Prostate gland (tissue), 2 donors: ENCODE results near the gene SLC41A1. TPM values are rescaled to one million over a fixed set of nuclear protein-coding genes. Genes with fewer than 3 reads are reported as not detected.

Experiments used
- DNase-seq: peaks from one replicate; pipeline ENCODE4 v3.0.0-alpha.2; 2019; ENCODE audit warnings: low spot score
- H3K27ac ChIP-seq, 2 donors: fragments of 200-600 bp; sonication (generic); 2 replicates each; pipeline ENCODE4 v1.5.1; 2017 to 2019
- H3K27me3 ChIP-seq: fragments of 200-600 bp; sonication (generic); replicated peaks from 2 replicates; pipeline ENCODE4 v1.5.1; 2019; ENCODE audit not compliant: insufficient read depth
- H3K36me3 ChIP-seq, 2 donors: fragments of 200-600 bp; sonication (generic); 1 replicate in 1 of 2; 2 replicates in 1 of 2; pipeline versions ENCODE4 v1.5.1 to v1.8.1; 2017 to 2019
- H3K4me1 ChIP-seq: fragments of 200-600 bp; sonication (generic); replicated peaks from 2 replicates; pipeline ENCODE4 v1.5.1; 2019
- H3K4me3 ChIP-seq, 2 donors: fragments of 200-600 bp; sonication (generic); 2 replicates each; pipeline ENCODE4 v1.5.1; 2017 to 2019
- H3K9me3 ChIP-seq: fragments of 200-600 bp; sonication (generic); 2 replicates; pipeline ENCODE4 v1.5.1; 2017
- CTCF ChIP-seq, 4 experiments: fragments of 200-600 bp in 2 of 4; fragments of 450-650 bp in 2 of 4; sonication (generic) in 2 of 4; IDR thresholded peaks; 1 replicate in 3 of 4; 2 replicates in 1 of 4; pipeline ENCODE4 v1.5.1; 2016 to 2019; ENCODE audit warnings: antibody characterized with exemption in 4 of 4, mild to moderate bottlenecking in 2 of 4, moderate library complexity in 2 of 4
- POLR2A ChIP-seq: fragments of 450-650 bp; IDR thresholded peaks from one replicate; pipeline ENCODE4 v1.6.1; 2016; ENCODE audit warnings: antibody characterized with exemption, mild to moderate bottlenecking
- POLR2AphosphoS5 ChIP-seq: sonication (generic); formaldehyde crosslinking; IDR thresholded peaks from one replicate; pipeline ENCODE4 v1.6.1; 2017; ENCODE audit warnings: antibody characterized with exemption
- WGBS: methylation state at CpG from one replicate; pipeline ENCODE4 v1.1.5; 2018; 5-methylcytosine and 5-hydroxymethylcytosine counted together
- intact Hi-C: fragments of 100-400 bp; cut with DNase I; formaldehyde crosslinking; loops from one replicate; pipeline ENCODE4 v1.14.2; 2022
- total RNA-seq, 2 donors: library from RNA; depleted of rRNA; stranded (reverse); fragments of >200 nt; gene quantifications; one replicate each; pipeline ENCODE4 v1.1.0, GENCODE V29; 2016

The SLC41A1 gene
- total RNA-seq, 2 donors from 2014 or later, result 20.3 to 114 TPM

GRCh38 chr1:205822397-205822796 lies 9.4 kb upstream of the SLC41A1 start:
- Histone ChIP-seq H3K36me3 (no peaks in the 10 kb centered on the region), H3K27ac (no peak overlapping the region), H3K4me1 (no peaks in the 10 kb centered on the region), H3K27me3 (no peaks in the 10 kb centered on the region), H3K9me3 (no peaks in the 10 kb centered on the region), H3K4me3 (no peak overlapping the region)
- no peak for DNase-seq
- 91% methylated on average over 2 of the region's 2 CpGs for WGBS
- TF ChIP-seq CTCF (IDR thresholded peaks at IDR 0.05), result no peak
- TF ChIP-seq POLR2A, result no peak
- no peak for TF ChIP-seq POLR2AphosphoS5
- intact Hi-C loops, result no loop called here

GRCh38 chr1:205817988-205818387 lies 5.0 kb upstream of the SLC41A1 start:
- Histone ChIP-seq H3K27ac (no peak overlapping the region), H3K27me3 (no peaks in the 10 kb centered on the region), H3K9me3 (no peaks in the 10 kb centered on the region), H3K4me1 (no peaks in the 10 kb centered on the region), H3K36me3 (no peaks in the 10 kb centered on the region), H3K4me3 (no peak overlapping the region)
- DNase-seq, result no peak
- intact Hi-C loops, result no loop called here
- 91% methylated on average over 3 of the region's 3 CpGs for WGBS
- TF ChIP-seq CTCF (IDR thresholded peaks at IDR 0.05) (no peak), POLR2A (no peak), POLR2AphosphoS5 (no peak)

GRCh38 chr1:205817364-205817763 lies 4.4 kb upstream of the SLC41A1 start:
- no peaks in the 10 kb centered on the region for H3K36me3 ChIP-seq
- no peak overlapping the region for H3K4me3 ChIP-seq
- no peaks in the 10 kb centered on the region for H3K27me3 ChIP-seq
- no peaks in the 10 kb centered on the region for H3K9me3 ChIP-seq
- intact Hi-C loops, result no loop called here
- H3K27ac ChIP-seq, result no peak overlapping the region
- TF ChIP-seq POLR2A (no peak), CTCF (IDR thresholded peaks at IDR 0.05) (no peak), POLR2AphosphoS5 (no peak)
- DNase-seq, result no peak
- H3K4me1 ChIP-seq, result no peaks in the 10 kb centered on the region
- WGBS, result 96% methylated on average over 3 of the region's 3 CpGs

- intact Hi-C loops, result no loop called here
- no peak for DNase-seq
- Histone ChIP-seq H3K36me3 (no peaks in the 10 kb centered on the region), H3K27ac (peak overlapping the region; percentile 84 to 90), H3K4me3 (peak overlapping the region; percentile 59 to 87), H3K9me3 (no peaks in the 10 kb centered on the region), H3K27me3 (no peaks in the 10 kb centered on the region), H3K4me1 (peaks cover 8% of the 10 kb centered on the region)
- TF ChIP-seq POLR2AphosphoS5, result no peak
- no peak for TF ChIP-seq CTCF (IDR thresholded peaks at IDR 0.05)
- TF ChIP-seq POLR2A, result no peak
- WGBS, result 6% methylated on average over 14 of the region's 14 CpGs
Observed at GRCh38 chr1:205813755-205814058, 709 bp upstream of the SLC41A1 start.

GRCh38 chr1:205812271-205812877 lies 624 bp downstream of the SLC41A1 start:
- peak overlapping the region; percentile 84 to 90 for H3K27ac ChIP-seq
- H3K9me3 ChIP-seq, result no peaks in the 10 kb centered on the region
- H3K27me3 ChIP-seq, result no peaks in the 10 kb centered on the region
- H3K36me3 ChIP-seq, result no peaks in the 10 kb centered on the region
- H3K4me3 ChIP-seq, result peak overlapping the region; percentile 59 to 87
- DNase-seq, result peak; percentile 10
- no peak for TF ChIP-seq POLR2AphosphoS5
- TF ChIP-seq POLR2A, result no peak
- TF ChIP-seq CTCF (IDR thresholded peaks at IDR 0.05), result no peak
- 5% methylated on average over 16 of the region's 16 CpGs for WGBS
- H3K4me1 ChIP-seq, result peaks cover 8% of the 10 kb centered on the region
- intact Hi-C loops, result no loop called here
